Right atrium auricular region (tissue), 2 donors: ENCODE results near the gene APIP. TPM values are rescaled to one million over a fixed set of nuclear protein-coding genes. Genes with fewer than 3 reads are reported as not detected.
A peak's percentile ranks its signal among the peaks of the same experiment; 100 is the strongest.
"Not testable (repeated sequence)": the region's sequence is repeated elsewhere in the genome, so short reads cannot be mapped to it uniquely, and the experiment has no call there.

ENCODE experiments used
- DNase-seq: peaks from one replicate; pipeline ENCODE4 v3.0.0-alpha.2; 2019; ENCODE audit warnings: low spot score
- H3K27ac ChIP-seq, 2 donors: fragments of 200-600 bp; sonication (generic); 1 replicate in 1 of 2; 2 replicates in 1 of 2; pipeline ENCODE4 v1.5.1; 2016 to 2019
- H3K27me3 ChIP-seq, 2 donors: fragments of 200-600 bp; sonication (generic); one replicate each; pipeline versions ENCODE4 v1.5.1 to v1.6.0; 2017 to 2019
- H3K36me3 ChIP-seq: fragments of 200-600 bp; sonication (generic); one replicate; pipeline ENCODE4 v1.5.1; 2016
- H3K4me1 ChIP-seq, 2 donors: fragments of 200-600 bp; sonication (generic); one replicate each; pipeline versions ENCODE4 v1.5.1 to v1.6.0; 2017 to 2019
- H3K4me3 ChIP-seq, 2 donors: fragments of 200-600 bp; sonication (generic); 1 replicate in 1 of 2; 2 replicates in 1 of 2; pipeline ENCODE4 v1.5.1; 2017 to 2019; ENCODE audit warnings: mild to moderate bottlenecking in 1 of 2, moderate library complexity in 1 of 2
- H3K9me3 ChIP-seq, 2 donors: fragments of 200-600 bp; sonication (generic); one replicate each; pipeline ENCODE4 v1.5.1; 2019
- total RNA-seq, 2 donors: library from RNA; depleted of rRNA; stranded (reverse); fragments of >200 nt; gene quantifications; one replicate each; pipeline ENCODE4 v1.1.0, GENCODE V29; 2016
- TF ChIP-seq, protein P1 (sequence below), 2 donors: fragments of 200-600 bp; sonication (generic); IDR thresholded peaks; one replicate each; pipeline ENCODE4 v1.5.1; 2019; ENCODE audit warnings: antibody characterized with exemption in 2 of 2

APIP gene
- total RNA-seq, 2 donors from 2014 or later = 19.1 to 20.7 TPM

DNA sequence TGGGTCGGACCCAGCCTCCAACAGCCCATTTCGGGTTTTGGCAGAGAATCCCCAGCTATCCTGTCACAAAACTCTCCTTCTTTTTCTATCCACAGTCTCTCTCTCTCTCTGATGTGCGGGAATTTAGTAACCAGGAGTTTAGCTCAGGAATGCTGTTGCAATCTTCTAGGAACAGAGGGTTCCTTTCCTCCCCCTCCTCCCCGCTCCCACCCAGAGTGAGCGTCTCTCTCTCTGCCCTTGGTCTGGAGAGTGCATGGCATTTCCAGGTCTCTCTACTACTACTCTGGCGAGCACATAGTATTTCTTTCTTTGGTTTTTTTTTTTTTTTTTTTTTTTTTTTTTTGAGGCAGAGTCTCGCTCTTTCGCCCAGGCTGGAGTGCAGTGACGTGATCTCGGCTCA, 17.7 kb downstream of the APIP start:
- Histone ChIP-seq H3K9me3 (peaks cover 0 to 23% of the 10 kb centered on the region in 2 donors), H3K36me3 (no peaks in the 10 kb centered on the region), H3K4me3 (no peak overlapping the region), H3K4me1 (no peaks in the 10 kb centered on the region), H3K27me3 (no peaks in the 10 kb centered on the region), H3K27ac (no peak overlapping the region)
- TF ChIP-seq, protein P1, sequence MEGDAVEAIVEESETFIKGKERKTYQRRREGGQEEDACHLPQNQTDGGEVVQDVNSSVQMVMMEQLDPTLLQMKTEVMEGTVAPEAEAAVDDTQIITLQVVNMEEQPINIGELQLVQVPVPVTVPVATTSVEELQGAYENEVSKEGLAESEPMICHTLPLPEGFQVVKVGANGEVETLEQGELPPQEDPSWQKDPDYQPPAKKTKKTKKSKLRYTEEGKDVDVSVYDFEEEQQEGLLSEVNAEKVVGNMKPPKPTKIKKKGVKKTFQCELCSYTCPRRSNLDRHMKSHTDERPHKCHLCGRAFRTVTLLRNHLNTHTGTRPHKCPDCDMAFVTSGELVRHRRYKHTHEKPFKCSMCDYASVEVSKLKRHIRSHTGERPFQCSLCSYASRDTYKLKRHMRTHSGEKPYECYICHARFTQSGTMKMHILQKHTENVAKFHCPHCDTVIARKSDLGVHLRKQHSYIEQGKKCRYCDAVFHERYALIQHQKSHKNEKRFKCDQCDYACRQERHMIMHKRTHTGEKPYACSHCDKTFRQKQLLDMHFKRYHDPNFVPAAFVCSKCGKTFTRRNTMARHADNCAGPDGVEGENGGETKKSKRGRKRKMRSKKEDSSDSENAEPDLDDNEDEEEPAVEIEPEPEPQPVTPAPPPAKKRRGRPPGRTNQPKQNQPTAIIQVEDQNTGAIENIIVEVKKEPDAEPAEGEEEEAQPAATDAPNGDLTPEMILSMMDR (IDR thresholded peaks at IDR 0.05) = no peak
- DNase-seq = no peak

DNA sequence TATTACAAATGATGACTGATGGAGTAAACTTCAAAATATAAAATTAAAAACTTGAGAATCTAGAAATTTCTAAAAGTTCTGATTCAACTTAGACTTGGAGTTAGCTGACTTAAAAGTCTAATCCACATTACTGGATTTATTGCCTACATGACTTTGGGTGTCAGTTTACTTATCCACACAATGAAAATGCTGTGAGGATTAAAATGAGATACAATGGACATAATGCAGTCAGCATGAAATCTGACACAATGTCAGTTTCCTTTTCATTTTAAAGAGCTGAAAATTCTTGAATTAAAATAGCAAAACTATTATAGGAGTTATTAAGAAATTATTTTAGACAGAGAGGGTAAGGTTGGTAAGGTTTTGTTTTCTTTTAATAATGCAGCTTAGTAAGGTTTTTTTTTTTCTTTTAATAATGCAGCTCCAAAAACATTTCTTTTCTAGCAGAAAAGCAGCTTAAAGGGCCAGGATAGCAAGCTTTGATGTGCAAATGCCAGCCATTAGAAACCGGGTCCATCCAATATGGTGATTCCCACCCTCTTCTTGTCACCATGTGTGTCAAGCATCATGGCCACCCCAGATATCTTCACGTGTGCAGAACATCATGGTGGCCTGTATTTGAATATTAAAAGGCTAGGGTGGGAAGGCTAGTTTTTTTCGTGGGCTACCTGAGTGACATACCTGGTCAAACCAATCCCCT, 18.9 kb downstream of the APIP start:
- Histone ChIP-seq H3K27me3 (no peaks in the 10 kb centered on the region), H3K4me3 (no peak overlapping the region), H3K36me3 (no peaks in the 10 kb centered on the region), H3K27ac (no peak overlapping the region), H3K9me3 (peaks cover 0 to 23% of the 10 kb centered on the region in 2 donors), H3K4me1 (no peaks in the 10 kb centered on the region)
- DNase-seq = no peak
- TF ChIP-seq, protein P1 (IDR thresholded peaks at IDR 0.05) = no peak

DNA sequence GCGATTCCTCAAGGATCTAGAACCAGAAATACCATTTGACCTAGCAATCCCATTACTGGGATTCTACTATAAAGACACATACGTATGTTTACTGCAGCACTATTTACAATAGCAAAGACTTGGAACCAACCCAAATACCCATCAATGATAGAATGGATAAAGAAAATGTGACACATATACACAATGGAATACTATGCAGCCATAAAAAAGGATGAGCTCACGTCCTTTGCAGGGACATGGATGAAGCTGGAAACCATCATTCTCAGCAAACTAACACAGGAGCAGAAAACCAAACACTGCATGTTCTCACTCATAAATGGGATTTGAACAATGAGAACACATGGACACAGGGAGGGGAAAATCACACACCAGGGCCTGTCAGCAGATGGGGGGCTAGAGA, 20.0 kb downstream of the APIP start:
- not testable (repeated sequence) for H3K4me1 ChIP-seq

DNA sequence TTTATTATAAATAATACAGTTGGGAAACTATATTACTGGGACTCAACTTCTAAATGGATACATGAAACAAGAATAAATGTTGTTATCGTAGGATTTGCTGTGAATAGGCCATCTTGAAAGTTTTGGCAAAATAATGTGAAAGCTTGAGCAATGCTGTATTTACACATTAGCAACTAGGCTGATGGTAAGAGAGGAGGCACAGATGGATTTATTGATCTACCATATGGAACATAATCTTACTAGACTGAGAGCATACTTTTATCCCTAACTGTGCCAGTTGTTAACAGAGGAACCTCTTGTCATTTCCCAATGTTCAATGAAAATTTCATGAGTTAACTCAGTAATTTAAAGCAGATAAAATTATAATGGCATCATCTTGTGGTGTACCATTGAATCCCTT, 22.8 kb downstream of the APIP start:
- H3K36me3 ChIP-seq = no peaks in the 10 kb centered on the region
- no peak for DNase-seq
- TF ChIP-seq, protein P1 (IDR thresholded peaks at IDR 0.05) = no peak

More for the DNA sequence above, 20.0 kb downstream of the APIP start:
- H3K27ac ChIP-seq, H3K27me3 ChIP-seq, H3K36me3 ChIP-seq, H3K4me3 ChIP-seq, DNase-seq: not testable (repeated sequence)
- H3K9me3 ChIP-seq = peaks cover 0 to 23% of the 10 kb centered on the region in 2 donors

DNA sequence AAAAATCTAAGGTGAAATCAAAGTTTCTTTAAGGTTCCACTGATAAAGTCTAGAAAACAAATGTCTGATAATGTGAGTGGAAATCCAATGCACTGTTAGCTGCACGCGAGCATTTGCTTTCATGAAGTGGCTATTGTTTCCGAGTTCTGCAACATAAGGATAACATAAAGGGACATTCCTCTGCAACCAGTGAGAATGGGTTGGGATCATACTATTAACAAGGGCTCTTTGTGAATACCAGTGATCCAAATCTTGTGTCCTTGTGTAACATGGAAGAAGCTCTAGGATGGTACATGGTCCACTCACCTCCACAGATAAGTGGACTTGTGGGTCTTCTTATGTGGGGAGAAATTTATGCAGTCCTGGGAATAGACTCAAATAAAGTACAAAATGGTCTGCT, 24.6 kb downstream of the APIP start:
- Histone ChIP-seq H3K27me3 (no peaks in the 10 kb centered on the region), H3K4me1 (no peaks in the 10 kb centered on the region), H3K36me3 (peaks cover 7% of the 10 kb centered on the region), H3K4me3 (no peak overlapping the region), H3K9me3 (no peaks in the 10 kb centered on the region), H3K27ac (no peak overlapping the region)
- TF ChIP-seq, protein P1 (IDR thresholded peaks at IDR 0.05) = no peak
- DNase-seq = no peak

More for the DNA sequence above, 22.8 kb downstream of the APIP start:
- H3K4me1 ChIP-seq = no peaks in the 10 kb centered on the region
- H3K27ac ChIP-seq = no peak overlapping the region
- no peaks in the 10 kb centered on the region for H3K9me3 ChIP-seq
- no peaks in the 10 kb centered on the region for H3K27me3 ChIP-seq
- H3K4me3 ChIP-seq = no peak overlapping the region

DNA sequence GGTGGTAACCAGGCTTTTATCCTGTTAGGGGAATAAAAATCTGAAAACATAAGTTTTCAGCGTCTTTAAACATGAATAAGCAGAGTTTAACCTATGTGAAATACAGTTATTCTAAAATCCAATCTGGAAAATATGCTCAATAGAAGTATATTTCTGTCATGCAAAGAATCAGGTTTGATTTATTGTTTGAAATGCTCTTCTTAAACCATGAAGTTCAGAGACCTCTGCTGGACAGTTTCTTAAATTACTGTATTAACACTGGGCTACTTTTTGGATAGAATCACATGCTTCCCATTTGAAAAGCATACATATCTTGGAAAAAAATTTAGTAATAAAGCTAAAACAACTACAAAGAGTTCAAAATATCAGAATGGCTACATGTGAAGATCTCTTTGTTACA, 25.4 kb downstream of the APIP start:
- no peaks in the 10 kb centered on the region for H3K9me3 ChIP-seq
- no peak for DNase-seq

More for the DNA sequence above, 25.4 kb downstream of the APIP start:
- H3K36me3 ChIP-seq = peaks cover 7% of the 10 kb centered on the region
- TF ChIP-seq, protein P1 (IDR thresholded peaks at IDR 0.05) = peak in 1 of 2 donors; percentile 63
- no peak overlapping the region for H3K27ac ChIP-seq
- no peak overlapping the region for H3K4me3 ChIP-seq
- H3K27me3 ChIP-seq = no peaks in the 10 kb centered on the region
- no peaks in the 10 kb centered on the region for H3K4me1 ChIP-seq
